ENCODE results near the gene RAB3GAP1. TPM values are rescaled to one million over a fixed set of nuclear protein-coding genes. Genes with fewer than 3 reads are reported as not detected.

The RAB3GAP1 gene
- total RNA-seq, 1 donor: 80.0 TPM

- no peak for DNase-seq (ENCODE audit: low read depth)
- TF ChIP-seq CTCF (IDR thresholded peaks at IDR 0.05; ENCODE audit: insufficient read depth, low read length): no peak
- H3K4me3 ChIP-seq (ENCODE audit: low read depth, low read length): no peak overlapping the region
Measured at GRCh38 chr2:135144343-135144742, 92.3 kb downstream of the RAB3GAP1 start.

- peak; percentile 50 for DNase-seq (ENCODE audit: low read depth)
- H3K4me3 ChIP-seq (ENCODE audit: low read depth, low read length): no peak overlapping the region
- TF ChIP-seq CTCF (IDR thresholded peaks at IDR 0.05; ENCODE audit: insufficient read depth, low read length): no peak
Measured at GRCh38 chr2:135149251-135149650, 97.2 kb downstream of the RAB3GAP1 start.

- no peak for DNase-seq (ENCODE audit: low read depth)
- no peak for TF ChIP-seq CTCF (IDR thresholded peaks at IDR 0.05; ENCODE audit: insufficient read depth, low read length)
- H3K4me3 ChIP-seq (ENCODE audit: low read depth, low read length): no peak overlapping the region
Measured at GRCh38 chr2:135150725-135151124, 98.6 kb downstream of the RAB3GAP1 start.

GRCh38 chr2:135151615-135152014 lies 99.5 kb downstream of the RAB3GAP1 start:
- no peak for TF ChIP-seq CTCF (IDR thresholded peaks at IDR 0.05; ENCODE audit: insufficient read depth, low read length)
- H3K4me3 ChIP-seq (ENCODE audit: low read depth, low read length): no peak overlapping the region
- no peak for DNase-seq (ENCODE audit: low read depth)

GRCh38 chr2:135152361-135152760 lies 100.3 kb downstream of the RAB3GAP1 start:
- H3K4me3 ChIP-seq (ENCODE audit: low read depth, low read length): no peak overlapping the region
- no peak for DNase-seq (ENCODE audit: low read depth)
- no peak for TF ChIP-seq CTCF (IDR thresholded peaks at IDR 0.05; ENCODE audit: insufficient read depth, low read length)

- no peak for DNase-seq (ENCODE audit: low read depth)
- TF ChIP-seq CTCF (IDR thresholded peaks at IDR 0.05; ENCODE audit: insufficient read depth, low read length): no peak
- H3K4me3 ChIP-seq (ENCODE audit: low read depth, low read length): no peak overlapping the region
Measured at GRCh38 chr2:135154962-135155361, 102.9 kb downstream of the RAB3GAP1 start.

GRCh38 chr2:135157856-135158255 lies 105.8 kb downstream of the RAB3GAP1 start:
- TF ChIP-seq CTCF (IDR thresholded peaks at IDR 0.05; ENCODE audit: insufficient read depth, low read length): no peak
- no peak overlapping the region for H3K4me3 ChIP-seq (ENCODE audit: low read depth, low read length)
- no peak for DNase-seq (ENCODE audit: low read depth)

Data from fibroblast of the aortic adventitia (primary cell).